ENCODE results near the gene CLIC1.

Gene CLIC1

DNA sequence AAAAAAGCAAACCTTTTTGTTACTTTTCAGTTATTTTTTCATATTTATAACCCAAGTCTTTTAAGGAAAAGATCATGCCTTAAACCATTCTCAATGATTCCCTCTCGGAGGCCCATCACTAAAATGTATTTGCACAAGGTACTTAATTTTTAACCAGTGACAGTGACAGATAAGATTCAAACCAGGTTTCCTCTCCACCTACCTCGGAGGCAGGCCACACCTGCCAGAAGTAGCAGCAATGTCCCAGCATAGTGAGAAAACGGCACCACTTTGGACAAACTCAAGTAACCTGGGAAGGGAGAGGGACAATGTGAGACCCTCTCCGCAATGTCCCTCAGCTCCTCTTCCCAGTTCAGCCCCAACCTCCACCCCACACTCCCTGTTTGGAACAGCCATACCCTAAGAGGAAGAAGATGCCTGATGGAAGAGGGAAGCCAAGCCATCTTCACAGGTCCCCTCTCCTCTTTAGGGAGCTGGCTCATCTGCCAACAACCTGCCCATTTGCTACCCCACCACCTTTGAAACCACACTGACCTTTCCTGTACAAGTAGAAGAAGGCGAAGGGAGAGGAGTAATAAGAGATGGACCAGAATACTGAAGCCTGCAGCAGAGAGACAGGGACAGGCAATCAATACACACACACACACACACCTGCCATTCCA is 35.5 kb downstream of the CLIC1 start:
- no peak for DNase-seq

DNA sequence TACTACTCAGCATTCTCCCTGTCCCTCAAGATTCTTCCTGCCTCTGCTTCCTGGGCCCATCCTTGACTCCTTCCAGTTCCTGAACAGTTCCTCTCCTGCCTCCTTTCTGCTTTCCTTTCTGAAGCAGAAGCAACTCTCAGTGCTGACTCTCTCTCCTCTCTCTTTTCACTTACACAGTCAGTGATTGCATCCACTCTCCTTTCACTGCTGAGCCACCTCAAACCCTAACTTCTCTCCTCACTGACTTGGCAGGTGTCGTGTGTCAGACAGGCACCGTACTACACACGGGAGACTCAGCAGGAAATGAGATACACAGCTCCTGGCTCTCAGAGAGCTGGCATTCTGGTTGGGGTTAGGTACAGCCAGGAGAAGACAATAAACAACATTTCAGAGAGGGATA is 38.8 kb downstream of the CLIC1 start:
- no peak for DNase-seq

DNA sequence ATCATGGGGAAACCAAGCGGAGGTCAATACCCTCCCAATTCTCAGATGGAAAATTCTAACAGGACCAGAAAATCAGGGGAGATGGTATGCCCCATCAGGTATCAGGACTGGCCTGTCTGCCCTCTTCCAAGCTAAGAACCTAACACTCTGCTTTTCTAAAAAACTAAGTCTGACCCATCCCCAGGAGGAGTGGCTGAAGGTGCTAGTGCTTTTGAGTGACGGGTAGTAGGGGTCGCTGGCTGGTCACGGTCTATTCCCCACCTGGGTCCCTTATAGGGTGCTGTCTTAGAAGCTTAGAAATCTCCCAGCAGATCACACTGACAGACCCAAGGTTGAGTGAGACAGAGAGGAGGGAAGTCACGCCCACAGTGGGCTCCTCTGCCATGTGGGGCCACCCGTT is 42.8 kb downstream of the CLIC1 start:
- DNase-seq: no peak

- DNase-seq: no peak
Measured at GRCh38 chr6:31692886-31693285, 43.4 kb downstream of the CLIC1 start.

DNA sequence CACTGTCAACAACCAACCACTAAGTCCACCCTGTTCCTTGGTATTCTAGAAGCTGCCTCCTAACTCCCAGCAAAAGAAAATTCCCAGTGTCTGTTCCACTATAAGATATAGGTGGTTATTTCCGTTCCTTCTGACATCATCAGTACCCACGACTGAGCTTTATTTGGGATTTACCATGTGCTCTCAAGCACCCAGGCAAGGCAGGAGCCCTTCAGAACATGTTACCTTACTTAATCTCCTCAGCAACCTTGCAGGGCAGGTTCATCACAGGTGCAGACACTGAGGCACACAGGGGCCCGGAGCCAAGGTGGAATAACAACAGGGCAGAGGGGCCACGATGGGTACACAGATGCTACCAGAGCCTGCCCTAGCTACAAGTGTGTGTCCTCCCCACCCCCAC is 44.0 kb downstream of the CLIC1 start:
- DNase-seq: no peak

DNA sequence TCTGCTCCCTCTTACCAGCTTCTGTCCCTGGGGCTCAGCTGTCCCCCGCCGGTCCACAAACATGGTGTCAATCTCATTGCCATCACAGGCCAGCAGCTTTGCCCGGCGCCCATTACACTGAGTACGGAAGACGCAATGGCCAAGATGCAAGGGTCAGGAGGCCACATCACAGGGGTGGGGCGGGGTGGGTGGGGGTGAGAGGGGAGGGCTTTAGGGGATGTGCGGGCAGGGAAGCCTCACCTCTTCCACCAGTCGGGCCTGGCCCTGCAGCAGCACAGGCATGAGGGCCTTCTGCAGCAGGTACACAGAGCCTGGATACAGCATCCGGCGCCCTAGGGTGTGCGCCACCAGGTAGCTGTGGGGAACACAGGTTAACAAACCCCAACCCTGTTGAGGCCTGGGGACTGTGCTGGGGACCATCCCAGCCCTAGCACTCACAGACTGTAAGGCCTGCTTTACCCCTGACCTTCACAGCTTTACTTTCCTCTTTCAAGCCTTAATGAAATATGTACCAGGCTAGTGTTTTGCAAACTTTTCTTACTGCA is 44.7 kb downstream of the CLIC1 start:
- no peak for DNase-seq

- no peak for DNase-seq
Measured at GRCh38 chr6:31691078-31691463, 45.3 kb downstream of the CLIC1 start.

GRCh38 chr6:31690231-31691077 is 45.9 kb downstream of the CLIC1 start:
- DNase-seq: no peak

DNA sequence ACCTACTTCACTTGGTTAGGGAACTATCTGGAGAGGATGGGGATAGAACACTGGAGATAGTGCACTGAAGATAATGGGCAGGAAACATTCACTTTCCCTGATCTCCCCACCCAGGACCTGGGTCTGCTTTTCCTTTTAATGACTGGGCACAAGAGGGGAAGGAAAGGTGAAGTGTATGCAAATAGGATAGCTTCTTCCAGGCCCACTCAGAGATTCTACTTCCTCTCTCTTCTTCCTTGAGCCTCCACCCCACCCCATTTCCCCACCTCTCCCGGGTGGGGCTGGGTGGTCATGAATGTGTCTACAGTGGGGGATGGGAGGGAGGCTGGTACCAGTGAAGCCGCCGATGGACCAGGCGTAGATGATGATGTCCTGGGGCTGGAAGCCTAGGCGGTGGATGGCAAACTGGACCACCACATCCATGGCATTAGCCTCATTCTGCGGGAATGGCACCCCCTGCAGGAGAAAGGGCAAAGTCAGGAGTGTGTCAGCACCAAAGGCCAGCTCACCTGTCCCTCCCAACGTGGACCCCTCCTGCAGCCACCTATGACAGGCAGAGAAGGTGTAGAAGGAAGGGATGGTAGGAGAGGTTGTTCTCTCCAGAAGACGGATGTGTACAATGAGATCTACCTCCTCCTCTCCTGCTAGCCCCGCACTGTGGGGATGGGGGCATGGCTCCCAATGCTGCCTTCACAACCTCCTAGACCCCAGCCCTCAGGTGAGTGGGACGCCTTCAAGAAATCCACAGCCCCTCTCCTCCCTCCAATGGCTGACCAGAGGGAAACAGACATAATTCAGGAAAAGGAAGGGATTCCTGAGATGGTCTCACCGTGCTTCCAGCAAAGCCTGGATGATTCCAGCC is 46.9 kb downstream of the CLIC1 start:
- DNase-seq: no peak

- DNase-seq: no peak
Measured at GRCh38 chr6:31687860-31688693, 48.3 kb downstream of the CLIC1 start.

DNA sequence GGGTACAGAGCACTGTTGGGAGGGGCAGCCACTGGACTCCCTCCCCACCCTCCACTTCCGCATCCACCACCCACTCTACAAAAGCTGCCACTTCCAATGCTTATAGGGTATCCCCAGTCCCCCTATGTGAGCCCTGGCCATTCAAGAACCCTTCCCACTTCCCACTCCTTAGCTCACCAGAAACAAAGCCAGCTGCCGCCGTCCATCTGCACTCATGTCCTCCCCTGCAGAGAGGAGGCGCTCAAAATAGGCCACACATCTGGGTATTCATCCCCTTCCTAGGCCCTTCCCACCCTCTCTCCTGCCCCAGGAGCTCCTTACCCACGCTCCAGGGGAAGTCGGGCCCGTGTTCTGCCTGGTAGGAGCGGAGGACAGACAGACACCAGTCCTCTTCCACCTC is 49.0 kb downstream of the CLIC1 start:
- DNase-seq: no peak

- no peak for DNase-seq
Measured at GRCh38 chr6:31686483-31686882, 49.8 kb downstream of the CLIC1 start.

GRCh38 chr6:31683591-31683990 is 52.7 kb downstream of the CLIC1 start:
- no peak for DNase-seq

GRCh38 chr6:31681135-31681671 is 55.1 kb downstream of the CLIC1 start:
- DNase-seq: peak; percentile 75
